Measurements from ENCODE around the gene GNRH2. TPM values are rescaled to one million over a fixed set of nuclear protein-coding genes. Genes with fewer than 3 reads are reported as not detected.
"Not testable (repeated sequence)": the region's sequence is repeated elsewhere in the genome, so short reads cannot be mapped to it uniquely, and the experiment has no call there.

The GNRH2 gene
- total and polyA plus RNA-seq, 12 donors, result 0.47 TPM; not detected in 11

DNA sequence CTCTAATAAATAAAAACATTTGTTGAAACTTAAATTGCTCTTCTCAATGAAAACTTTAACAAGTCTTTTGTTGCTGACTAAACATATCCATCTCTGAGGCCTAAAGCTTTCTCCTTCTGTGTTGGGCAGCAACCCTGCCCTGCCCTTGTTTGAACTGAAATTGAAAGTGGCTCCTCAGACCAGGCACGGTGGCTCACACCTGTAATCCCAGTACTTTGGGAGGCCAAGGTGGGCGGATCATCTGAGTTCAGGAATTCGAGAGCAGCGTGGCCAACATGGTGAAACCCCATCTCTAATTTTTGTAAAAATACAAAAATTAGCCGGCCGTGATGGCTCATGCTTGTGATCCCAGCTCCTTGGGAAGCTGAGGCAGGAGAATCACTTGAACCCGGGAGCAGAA, 29.2 kb upstream of the GNRH2 start:
- Histone ChIP-seq H3K27ac (no peak overlapping the region), H3K36me3 (peaks cover 0 to 89% (median 11%) of the 10 kb centered on the region in 9 donors), H3K27me3 (no peaks in the 10 kb centered on the region), H3K4me1 (no peaks in the 10 kb centered on the region), H3K9me3 (no peaks in the 10 kb centered on the region), H3K4me3 (no peak overlapping the region)
- ATAC-seq (no peak), DNase-seq (no peak)
- TF ChIP-seq, protein P1, sequence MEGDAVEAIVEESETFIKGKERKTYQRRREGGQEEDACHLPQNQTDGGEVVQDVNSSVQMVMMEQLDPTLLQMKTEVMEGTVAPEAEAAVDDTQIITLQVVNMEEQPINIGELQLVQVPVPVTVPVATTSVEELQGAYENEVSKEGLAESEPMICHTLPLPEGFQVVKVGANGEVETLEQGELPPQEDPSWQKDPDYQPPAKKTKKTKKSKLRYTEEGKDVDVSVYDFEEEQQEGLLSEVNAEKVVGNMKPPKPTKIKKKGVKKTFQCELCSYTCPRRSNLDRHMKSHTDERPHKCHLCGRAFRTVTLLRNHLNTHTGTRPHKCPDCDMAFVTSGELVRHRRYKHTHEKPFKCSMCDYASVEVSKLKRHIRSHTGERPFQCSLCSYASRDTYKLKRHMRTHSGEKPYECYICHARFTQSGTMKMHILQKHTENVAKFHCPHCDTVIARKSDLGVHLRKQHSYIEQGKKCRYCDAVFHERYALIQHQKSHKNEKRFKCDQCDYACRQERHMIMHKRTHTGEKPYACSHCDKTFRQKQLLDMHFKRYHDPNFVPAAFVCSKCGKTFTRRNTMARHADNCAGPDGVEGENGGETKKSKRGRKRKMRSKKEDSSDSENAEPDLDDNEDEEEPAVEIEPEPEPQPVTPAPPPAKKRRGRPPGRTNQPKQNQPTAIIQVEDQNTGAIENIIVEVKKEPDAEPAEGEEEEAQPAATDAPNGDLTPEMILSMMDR (IDR thresholded peaks at IDR 0.05), result no peak
- intact Hi-C loops (cut with DNase I), result loop anchor here in 1 of 10 donors (10.0 kb wide), 1 partner anchor 149 kb away; no protein-coding TSS in a partner anchor
- 98 to 99% methylated on average over 7 of the region's 7 CpGs for WGBS, 2 donors

DNA sequence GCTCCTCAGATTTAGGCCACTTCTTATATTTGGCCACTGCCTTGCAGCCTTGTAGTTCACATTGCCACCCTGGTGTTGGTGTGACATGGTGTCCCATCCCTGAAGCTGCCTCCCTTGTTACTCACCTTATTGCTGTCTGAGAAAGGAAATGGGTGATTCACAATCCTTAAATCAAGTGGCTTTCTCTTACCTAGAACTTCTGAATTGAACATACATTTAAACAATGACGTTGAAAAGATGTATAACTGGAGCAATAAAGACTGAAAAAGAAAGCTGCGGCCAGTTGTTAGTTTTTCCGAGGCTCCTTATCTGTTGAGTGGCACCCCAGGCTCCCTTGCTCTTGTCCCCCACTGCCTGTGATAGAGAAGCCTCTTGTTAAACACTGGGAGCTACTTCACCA, 28.8 kb upstream of the GNRH2 start:
- Histone ChIP-seq H3K36me3 (peaks cover 0 to 84% (median 11%) of the 10 kb centered on the region in 9 donors), H3K4me3 (no peak overlapping the region), H3K4me1 (no peaks in the 10 kb centered on the region), H3K9me3 (no peaks in the 10 kb centered on the region), H3K27me3 (no peaks in the 10 kb centered on the region), H3K27ac (no peak overlapping the region)
- TF ChIP-seq, protein P1 (IDR thresholded peaks at IDR 0.05), result no peak
- intact Hi-C loops (cut with DNase I), result loop anchor here in 1 of 10 donors (10.0 kb wide), 1 partner anchor 150 kb away; no protein-coding TSS in a partner anchor
- ATAC-seq (no peak), DNase-seq (no peak)
- 83 to 88% methylated on average over 3 of the region's 3 CpGs for WGBS, 2 donors

DNA sequence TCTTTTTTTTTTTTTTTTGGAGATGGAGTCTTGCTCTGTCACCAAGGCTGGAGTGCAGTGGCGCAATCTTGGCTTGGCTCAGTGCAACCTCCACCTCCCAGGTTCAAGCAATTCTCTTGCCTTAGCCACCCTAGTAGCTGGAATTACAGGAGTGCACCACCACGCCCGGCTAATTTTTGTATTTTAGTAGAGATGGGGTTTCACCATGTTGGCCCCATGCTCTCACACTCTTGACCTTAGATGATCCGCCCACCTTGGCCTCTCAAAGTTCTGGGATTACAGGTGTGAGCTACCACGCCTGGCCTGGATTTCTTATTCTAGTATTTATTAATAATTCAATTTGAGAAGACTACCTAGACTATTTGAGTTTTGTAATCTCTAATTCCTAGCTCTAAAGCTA, 28.1 kb upstream of the GNRH2 start:
- H3K4me3 ChIP-seq, H3K9me3 ChIP-seq, H3K27ac ChIP-seq, H3K4me1 ChIP-seq, ATAC-seq, DNase-seq, H3K27me3 ChIP-seq: not testable (repeated sequence)
- intact Hi-C loops (cut with DNase I), result loop anchor here in 1 of 10 donors (10.0 kb wide), 1 partner anchor 151 kb away; no protein-coding TSS in a partner anchor
- 97 to 98% methylated on average over 5 of the region's 5 CpGs for WGBS, 2 donors
- peaks cover 0 to 78% (median 11%) of the 10 kb centered on the region in 9 donors for H3K36me3 ChIP-seq

DNA sequence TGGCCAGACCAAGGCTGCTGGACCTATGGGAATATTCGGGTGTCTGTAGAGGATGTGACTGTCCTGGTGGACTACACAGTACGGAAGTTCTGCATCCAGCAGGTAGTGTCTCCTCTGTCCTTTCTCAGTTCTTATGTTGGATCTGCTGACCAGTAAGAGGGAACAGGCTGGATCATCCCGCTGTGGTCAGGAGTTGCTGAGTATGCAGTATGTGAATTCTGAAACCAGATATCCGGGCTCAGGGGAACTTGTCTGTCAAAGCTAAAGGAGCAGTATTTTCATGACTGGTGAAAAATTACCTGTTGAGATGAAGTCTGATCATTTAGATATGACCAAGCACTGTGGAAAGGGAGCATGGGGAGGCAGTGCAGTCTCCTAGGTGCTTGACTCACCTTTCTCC, 22.1 kb upstream of the GNRH2 start:
- TF ChIP-seq, protein P1 (IDR thresholded peaks at IDR 0.05), result no peak
- intact Hi-C loops (cut with DNase I), result no loop called here
- 91 to 96% methylated on average over 4 of the region's 4 CpGs for WGBS, 2 donors
- Histone ChIP-seq H3K27me3 (no peaks in the 10 kb centered on the region), H3K4me3 (no peak overlapping the region), H3K9me3 (no peaks in the 10 kb centered on the region), H3K36me3 (peaks cover 0 to 79% (median 45%) of the 10 kb centered on the region in 9 donors), H3K27ac (no peak overlapping the region), H3K4me1 (no peaks in the 10 kb centered on the region)
- ATAC-seq, result peak in 1 of 8 donors; percentile 20
- no peak for DNase-seq

DNA sequence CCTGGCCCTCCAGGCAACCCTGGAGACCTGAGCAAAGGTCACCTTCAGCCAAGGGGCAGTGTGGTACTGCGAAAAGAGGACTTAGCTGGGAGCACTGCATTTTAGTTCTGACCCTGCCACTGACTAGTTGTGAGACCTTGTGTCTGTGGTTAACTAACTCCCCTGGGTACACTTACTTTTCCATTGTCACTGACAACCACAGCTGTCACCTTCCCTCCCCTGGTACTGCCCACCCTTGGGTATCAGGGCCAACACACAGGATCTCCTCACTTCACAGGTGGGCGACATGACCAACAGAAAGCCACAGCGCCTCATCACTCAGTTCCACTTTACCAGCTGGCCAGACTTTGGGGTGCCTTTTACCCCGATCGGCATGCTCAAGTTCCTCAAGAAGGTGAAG, 21.6 kb upstream of the GNRH2 start:
- H3K9me3 ChIP-seq, result no peaks in the 10 kb centered on the region
- H3K27ac ChIP-seq, result no peak overlapping the region
- no peaks in the 10 kb centered on the region for H3K4me1 ChIP-seq
- peaks cover 0 to 79% (median 49%) of the 10 kb centered on the region in 9 donors for H3K36me3 ChIP-seq
- H3K27me3 ChIP-seq, result no peaks in the 10 kb centered on the region
- 97 to 98% methylated on average over 5 of the region's 5 CpGs for WGBS, 2 donors
- H3K4me3 ChIP-seq, result no peak overlapping the region
- ATAC-seq (peak in 2 of 8 donors; percentile 20 to 38), DNase-seq (no peak)
- intact Hi-C loops (cut with DNase I), result no loop called here
- TF ChIP-seq, protein P1 (IDR thresholded peaks at IDR 0.05), result no peak

DNA sequence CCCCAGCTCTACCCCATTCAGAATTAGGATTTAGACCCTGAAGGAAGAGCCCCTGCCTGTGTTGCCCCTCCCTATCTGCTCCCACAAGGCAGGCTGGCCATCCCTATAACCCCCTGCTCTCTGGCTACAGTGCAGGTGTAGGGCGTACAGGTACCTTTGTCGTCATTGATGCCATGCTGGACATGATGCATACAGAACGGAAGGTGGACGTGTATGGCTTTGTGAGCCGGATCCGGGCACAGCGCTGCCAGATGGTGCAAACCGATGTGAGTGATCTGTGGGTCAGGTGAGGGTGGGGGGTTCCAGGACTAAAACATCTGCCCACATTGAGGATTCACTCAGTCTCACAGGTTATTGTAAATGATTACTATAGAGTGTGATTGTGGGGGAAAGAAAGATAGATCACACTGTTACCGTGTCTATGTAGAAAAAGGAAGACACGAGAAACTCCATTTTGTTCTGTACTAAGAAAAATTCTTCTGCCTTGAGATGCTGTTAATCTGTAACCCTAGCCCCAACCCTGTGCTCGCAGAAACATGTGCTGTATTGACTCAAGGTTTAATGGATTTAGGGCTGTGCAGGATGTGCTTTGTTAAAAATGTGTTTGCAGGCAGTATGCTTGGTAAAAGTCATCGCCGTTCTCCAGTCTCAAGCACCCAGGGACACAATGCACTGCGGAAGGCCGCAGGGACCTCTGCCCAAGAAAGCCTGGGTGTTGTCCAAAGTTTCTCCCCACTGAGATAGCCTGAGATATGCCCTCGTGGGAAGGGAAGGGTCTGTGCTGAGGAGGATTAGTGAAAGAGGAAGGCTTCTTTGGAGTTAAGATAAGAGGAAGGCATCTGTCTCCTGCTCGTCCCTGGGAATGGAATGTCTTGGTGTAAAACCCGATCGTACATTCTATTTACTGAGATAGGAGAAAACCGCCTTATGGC, 20.6 kb upstream of the GNRH2 start:
- H3K4me1 ChIP-seq; H3K9me3 ChIP-seq; H3K4me3 ChIP-seq; intact Hi-C loops (cut with DNase I); ATAC-seq; H3K27me3 ChIP-seq; H3K27ac ChIP-seq; DNase-seq: not testable (repeated sequence)
- H3K36me3 ChIP-seq, result peaks cover 0 to 79% (median 53%) of the 10 kb centered on the region in 9 donors
- WGBS, 2 donors, result 83 to 84% methylated on average over 20 of the region's 20 CpGs

Data from heart right ventricle (tissue), 16 donors.